Activated T-helper 17 cell treated with anti-CD3 and anti-CD28 coated beads, Interleukin-2, amount 50 U/mL, for 72 hours (primary cell): ENCODE results near the gene RBPJ. TPM values are rescaled to one million over a fixed set of nuclear protein-coding genes. Genes with fewer than 3 reads are reported as not detected.
A peak's percentile ranks its signal among the peaks of the same experiment; 100 is the strongest.

Experiments
- ATAC-seq: fragments of 150-1000 bp; cut with Tn5 transposase; replicated peaks from 2 replicates; pipeline ENCODE4 v1.10.0; 2021; ENCODE audit warnings: mild to moderate bottlenecking, moderate library complexity
- H3K27ac Mint-ChIP-seq: one replicate; pipeline ENCODE4 v1.8.0; 2022; ENCODE audit warnings: mixed read lengths
- H3K27me3 Mint-ChIP-seq: one replicate; pipeline ENCODE4 v1.8.0; 2022; ENCODE audit warnings: mixed read lengths
- H3K36me3 Mint-ChIP-seq: one replicate; pipeline ENCODE4 v1.8.0; 2022; ENCODE audit warnings: low read depth, mild to moderate bottlenecking, mixed read lengths
- H3K4me1 Mint-ChIP-seq: one replicate; pipeline ENCODE4 v1.8.0; 2022; ENCODE audit warnings: mixed read lengths
- H3K4me3 Mint-ChIP-seq: one replicate; pipeline ENCODE4 v1.8.0; 2022; ENCODE audit warnings: mild to moderate bottlenecking, mixed read lengths
- H3K9me3 Mint-ChIP-seq: one replicate; pipeline ENCODE4 v1.8.0; 2022; ENCODE audit warnings: mixed read lengths
- total RNA-seq, 2 donors: library from RNA; stranded (reverse); gene quantifications; one replicate each; pipeline ENCODE4 v1.2.3, GENCODE V29; 2022

The RBPJ gene
- 100 to 1,000 TPM; 238 to 481 TPM for total RNA-seq

DNA sequence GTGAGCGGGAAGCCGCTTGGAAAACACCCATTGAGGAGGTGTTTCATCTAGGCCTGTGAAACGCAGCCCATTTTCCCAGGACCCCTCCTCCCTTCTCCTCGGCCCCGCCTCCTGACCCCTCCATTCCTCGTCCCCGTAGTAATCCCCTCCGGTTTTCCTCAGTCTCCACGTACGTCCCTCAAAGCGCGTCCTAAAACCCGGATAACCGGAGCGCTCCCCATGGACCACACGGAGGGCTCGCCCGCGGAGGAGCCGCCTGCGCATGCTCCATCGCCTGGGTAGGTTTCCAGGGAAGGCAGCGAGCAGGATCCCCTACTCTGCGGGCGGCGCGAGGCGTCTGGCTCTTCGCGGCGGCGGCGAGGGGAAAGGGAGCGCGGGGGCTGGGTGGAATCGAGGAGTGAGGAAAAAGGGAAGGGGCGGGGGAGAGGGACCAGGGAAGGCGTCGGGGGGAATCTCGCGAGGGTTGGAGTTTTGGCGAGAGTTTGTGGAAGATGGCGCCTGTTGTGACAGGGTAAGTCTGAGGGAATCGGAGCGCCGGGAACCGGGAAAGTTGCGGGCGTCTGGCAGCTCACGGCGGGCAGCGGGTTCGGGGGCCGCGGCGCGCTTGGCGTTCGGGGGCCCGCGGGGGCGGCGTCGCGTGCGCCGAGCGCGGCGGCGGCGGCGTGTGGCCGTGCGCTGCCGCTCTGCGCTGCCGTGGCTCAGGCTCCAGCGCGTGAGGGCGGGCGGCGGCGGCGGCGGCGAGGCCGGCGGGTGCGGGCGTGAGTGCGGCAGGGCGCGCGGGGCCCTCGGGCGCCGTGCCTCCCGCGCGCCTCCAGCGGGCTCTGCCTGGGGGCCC, at the start of gene RBPJ:
Gene RBPJ, plus strand, starts transcription at position 477 of the 835 bp plus-strand sequence. Its CDS starts 15 bp downstream, at position 492.
- H3K36me3 Mint-ChIP-seq: peaks cover 76% of the 10 kb centered on the region
- H3K27ac Mint-ChIP-seq: peak within 1 kb of the TSS; percentile 98
- no peaks in the 10 kb centered on the region for H3K27me3 Mint-ChIP-seq
- peak within 1 kb of the TSS; percentile 90 for H3K4me3 Mint-ChIP-seq
- ATAC-seq: peak; percentile 17
- peaks cover 27% of the 10 kb centered on the region for H3K4me1 Mint-ChIP-seq
- peaks cover 6% of the 10 kb centered on the region for H3K9me3 Mint-ChIP-seq

DNA sequence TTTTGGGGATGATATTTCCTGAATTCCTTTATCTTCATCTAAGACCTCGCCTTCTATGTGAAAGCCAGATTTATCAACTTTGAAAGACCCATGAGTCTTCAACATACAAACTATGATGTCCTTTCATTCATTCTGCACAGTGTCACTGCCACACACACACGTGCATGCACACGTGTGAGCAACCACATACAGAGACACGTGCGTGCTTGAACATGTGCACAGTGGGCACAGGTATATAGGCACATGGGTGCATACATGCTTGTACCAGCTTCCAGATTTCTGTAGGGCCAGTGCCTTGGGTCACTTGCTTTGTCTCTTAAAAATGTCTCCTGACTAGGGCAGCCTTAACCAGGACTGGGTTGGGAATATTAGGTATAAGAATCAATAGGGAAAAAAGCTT, 49.1 kb upstream of the RBPJ start:
- Mint-ChIP-seq H3K27ac (no peak overlapping the region), H3K36me3 (no peaks in the 10 kb centered on the region), H3K27me3 (no peaks in the 10 kb centered on the region), H3K4me3 (no peak overlapping the region), H3K4me1 (no peaks in the 10 kb centered on the region), H3K9me3 (no peaks in the 10 kb centered on the region)
- no peak for ATAC-seq

DNA sequence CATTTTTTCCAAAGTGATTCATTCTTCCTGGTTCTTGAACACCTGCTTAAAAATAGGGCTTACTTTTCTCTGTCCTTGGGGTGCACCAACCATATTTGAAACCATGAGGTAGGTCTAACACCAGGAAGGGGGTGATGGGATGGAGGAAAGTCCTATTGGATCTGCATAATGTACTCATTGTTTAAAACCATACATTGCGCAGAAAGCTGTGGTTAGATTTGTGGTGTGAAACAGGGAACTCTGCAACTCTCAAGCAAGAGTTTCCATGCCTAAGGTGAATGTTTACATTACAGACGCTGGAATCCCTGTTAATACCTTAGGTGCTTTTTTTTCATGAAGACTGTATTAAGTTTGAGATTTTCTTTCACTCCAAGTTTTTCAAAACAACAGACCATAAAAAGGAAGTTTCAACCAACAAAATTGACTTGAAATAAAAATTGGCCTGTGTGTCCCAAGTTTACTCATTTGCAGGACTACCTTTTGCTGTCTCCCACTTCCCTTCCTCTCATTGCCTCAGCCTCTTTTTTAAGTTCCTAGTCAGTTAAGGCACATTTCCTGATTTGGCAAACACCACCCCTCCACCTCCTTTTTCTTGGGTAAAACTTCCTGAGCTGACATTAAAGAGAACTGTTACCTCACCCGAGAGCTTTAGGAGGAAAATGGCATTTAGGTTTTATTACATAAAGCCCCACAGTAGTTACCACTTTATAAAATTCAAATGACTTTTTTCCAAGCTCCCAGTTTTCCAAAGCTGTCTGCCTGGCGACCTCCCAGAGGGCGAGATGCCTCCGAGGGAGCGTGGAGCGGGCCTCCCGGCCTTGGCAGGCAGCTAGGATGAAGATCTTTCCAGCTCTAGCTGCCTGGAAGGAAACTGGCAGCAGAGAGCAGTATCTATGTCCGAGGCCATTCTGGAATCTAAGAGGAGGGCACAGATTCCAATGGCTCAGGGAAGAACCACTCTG, 47.9 kb upstream of the RBPJ start:
- Mint-ChIP-seq H3K27me3 (no peaks in the 10 kb centered on the region), H3K4me3 (peak overlapping the region; percentile 15), H3K4me1 (no peaks in the 10 kb centered on the region), H3K36me3 (no peaks in the 10 kb centered on the region), H3K9me3 (no peaks in the 10 kb centered on the region), H3K27ac (peak overlapping the region; percentile 71)
- ATAC-seq: peak; percentile 51

DNA sequence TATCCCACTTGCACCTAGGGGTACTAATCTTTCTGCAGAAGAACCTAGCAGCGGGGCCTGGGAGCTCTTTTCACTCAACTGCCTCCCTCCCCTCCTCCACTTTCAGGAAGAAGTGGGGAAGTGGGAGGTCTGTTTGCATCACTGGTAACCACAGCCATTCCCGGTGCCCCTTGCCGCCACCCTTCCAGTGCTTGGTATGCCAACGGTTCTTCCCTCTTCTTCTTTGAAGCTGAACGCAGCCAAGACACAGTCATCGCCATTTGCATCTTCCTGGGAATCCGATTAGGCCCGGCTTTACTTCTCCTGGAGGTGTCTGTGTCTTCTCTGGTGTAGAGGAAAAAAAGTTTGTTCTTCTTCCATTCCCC, 47.2 kb upstream of the RBPJ start:
- no peak for ATAC-seq
- H3K4me1 Mint-ChIP-seq: no peaks in the 10 kb centered on the region
- H3K9me3 Mint-ChIP-seq: no peaks in the 10 kb centered on the region
- no peaks in the 10 kb centered on the region for H3K36me3 Mint-ChIP-seq
- H3K27ac Mint-ChIP-seq: no peak overlapping the region
- H3K27me3 Mint-ChIP-seq: no peaks in the 10 kb centered on the region
- no peak overlapping the region for H3K4me3 Mint-ChIP-seq

DNA sequence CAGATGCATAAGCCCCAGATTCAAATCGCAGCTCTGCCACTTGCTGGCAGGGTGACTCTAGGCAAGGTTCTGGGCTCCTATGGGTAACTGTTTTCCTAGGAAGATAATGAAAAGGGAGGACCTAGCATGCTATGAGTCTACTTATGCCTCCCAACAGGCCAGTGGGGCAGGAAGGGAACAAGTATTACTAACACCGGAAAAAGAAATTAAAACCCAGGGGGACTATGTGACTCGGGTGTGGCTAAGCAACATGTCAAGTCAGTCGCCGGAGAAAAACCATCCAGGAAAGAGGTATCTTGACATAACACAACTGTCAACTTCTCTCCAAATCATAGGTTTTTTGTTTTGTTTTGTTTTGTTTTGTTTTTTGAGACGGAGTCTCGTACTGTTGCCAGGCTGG, 45.5 kb upstream of the RBPJ start:
- H3K9me3 Mint-ChIP-seq: no peaks in the 10 kb centered on the region
- no peaks in the 10 kb centered on the region for H3K36me3 Mint-ChIP-seq
- H3K27ac Mint-ChIP-seq: no peak overlapping the region
- ATAC-seq: no peak
- no peaks in the 10 kb centered on the region for H3K27me3 Mint-ChIP-seq
- no peaks in the 10 kb centered on the region for H3K4me1 Mint-ChIP-seq
- no peak overlapping the region for H3K4me3 Mint-ChIP-seq

DNA sequence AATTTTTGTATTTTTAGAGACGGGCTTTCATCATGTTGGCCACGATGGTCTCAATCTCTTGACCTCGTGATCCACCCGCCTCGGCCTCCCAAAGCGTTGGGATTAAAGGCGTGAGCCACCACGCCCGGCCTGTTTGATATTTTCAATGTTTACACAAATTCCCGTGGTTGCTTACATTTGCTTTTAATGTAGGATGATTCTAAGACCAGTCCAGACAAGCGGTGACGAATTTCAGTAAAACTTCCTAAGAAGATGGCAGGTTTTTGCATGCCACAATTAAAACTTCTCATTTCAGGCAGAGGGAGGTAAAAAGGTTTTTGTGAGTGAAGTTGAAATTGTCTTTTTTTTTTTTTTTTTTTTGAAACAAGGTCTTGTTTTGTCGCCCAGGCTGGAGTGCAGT, 41.4 kb upstream of the RBPJ start:
- no peaks in the 10 kb centered on the region for H3K9me3 Mint-ChIP-seq
- H3K4me1 Mint-ChIP-seq: no peaks in the 10 kb centered on the region
- no peaks in the 10 kb centered on the region for H3K27me3 Mint-ChIP-seq
- no peak overlapping the region for H3K27ac Mint-ChIP-seq
- no peak for ATAC-seq
- no peak overlapping the region for H3K4me3 Mint-ChIP-seq
- H3K36me3 Mint-ChIP-seq: no peaks in the 10 kb centered on the region

DNA sequence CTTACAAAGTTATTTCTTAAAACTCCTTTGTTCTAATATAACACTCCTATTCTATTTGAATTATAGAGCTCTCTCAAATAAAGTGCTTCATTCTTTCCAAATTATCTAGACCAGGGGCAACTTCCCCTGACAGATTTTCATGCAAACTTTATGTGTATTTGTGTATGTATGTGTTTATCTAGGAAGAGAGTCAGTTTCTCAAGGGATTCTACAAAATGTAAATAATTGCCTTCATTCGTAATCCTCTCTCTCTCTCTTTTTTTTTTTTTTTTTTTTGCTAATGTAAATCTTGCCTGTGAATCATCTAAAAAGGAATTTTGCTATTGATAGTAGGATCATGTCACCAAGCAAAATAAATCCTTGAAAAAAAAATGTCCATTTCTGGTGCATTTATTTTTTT, 38.9 kb upstream of the RBPJ start:
- ATAC-seq: no peak
- H3K4me1 Mint-ChIP-seq: peaks cover 6% of the 10 kb centered on the region
- H3K27me3 Mint-ChIP-seq: no peaks in the 10 kb centered on the region
- H3K9me3 Mint-ChIP-seq: no peaks in the 10 kb centered on the region
- no peaks in the 10 kb centered on the region for H3K36me3 Mint-ChIP-seq
- no peak overlapping the region for H3K27ac Mint-ChIP-seq
- H3K4me3 Mint-ChIP-seq: no peak overlapping the region

DNA sequence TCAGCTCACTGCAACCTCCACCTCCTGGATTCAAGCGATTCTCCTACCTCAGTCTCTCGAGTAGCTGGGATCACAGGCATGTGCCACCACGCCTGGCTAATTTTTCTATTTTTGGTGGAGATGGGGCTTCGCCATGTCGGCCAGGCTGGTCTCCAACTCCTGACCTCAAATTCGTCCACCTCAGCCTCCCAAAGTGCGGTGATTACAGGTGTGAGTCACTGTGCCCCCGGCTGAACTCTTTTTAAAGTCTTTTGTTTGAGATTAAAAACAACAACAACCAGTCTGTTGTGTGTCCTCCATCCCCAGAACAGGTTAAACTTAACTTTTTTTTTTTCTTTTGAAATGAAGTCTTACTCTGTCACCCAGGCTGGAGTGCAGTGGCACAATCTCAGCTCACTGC, 36.3 kb upstream of the RBPJ start:
- Mint-ChIP-seq H3K27ac (no peak overlapping the region), H3K9me3 (no peaks in the 10 kb centered on the region)

DNA sequence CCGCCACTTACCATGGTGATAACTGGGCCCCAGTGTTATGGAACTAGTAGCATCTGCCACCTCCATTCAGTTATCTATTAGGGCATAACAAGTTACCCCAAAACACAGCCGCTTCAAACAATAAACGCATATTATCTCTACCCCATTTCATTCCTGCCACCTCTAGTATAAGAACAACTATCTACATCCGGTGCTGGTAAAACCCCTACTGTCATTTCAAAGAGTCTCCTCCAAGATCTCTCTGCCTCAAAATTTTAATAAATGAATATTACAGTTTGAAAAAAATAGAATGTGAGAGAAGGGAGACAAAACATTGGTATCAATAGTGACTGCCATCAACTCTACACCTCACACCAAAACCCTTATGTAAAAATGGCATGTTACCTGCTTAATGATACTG, 35.5 kb upstream of the RBPJ start:
- no peak overlapping the region for H3K4me3 Mint-ChIP-seq
- H3K9me3 Mint-ChIP-seq: no peaks in the 10 kb centered on the region

More for the DNA sequence above, 36.3 kb upstream of the RBPJ start:
- no peaks in the 10 kb centered on the region for H3K27me3 Mint-ChIP-seq
- peaks cover 13% of the 10 kb centered on the region for H3K4me1 Mint-ChIP-seq
- no peak overlapping the region for H3K4me3 Mint-ChIP-seq
- ATAC-seq: no peak
- H3K36me3 Mint-ChIP-seq: no peaks in the 10 kb centered on the region

DNA sequence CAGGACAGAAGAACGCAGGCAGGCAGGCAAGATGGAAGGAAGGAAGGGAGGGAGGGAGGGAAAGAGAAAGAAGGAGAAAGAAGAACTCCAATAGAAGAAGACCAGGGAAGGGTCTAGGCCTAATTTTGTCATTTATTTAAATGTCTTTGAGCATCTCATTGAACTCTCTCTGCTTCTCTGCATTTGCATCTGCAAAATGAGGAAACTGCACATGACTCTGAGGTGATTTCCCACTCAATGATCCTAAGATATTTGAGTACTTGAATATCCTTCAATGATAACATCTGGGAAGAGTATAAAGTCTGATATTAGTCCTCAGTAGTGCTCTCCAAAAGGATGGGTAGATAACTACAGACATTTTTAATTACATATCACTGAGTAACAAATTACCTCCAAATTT, 33.1 kb upstream of the RBPJ start:
- H3K27me3 Mint-ChIP-seq: no peaks in the 10 kb centered on the region
- peaks cover 13% of the 10 kb centered on the region for H3K4me1 Mint-ChIP-seq

More for the DNA sequence above, 35.5 kb upstream of the RBPJ start:
- Mint-ChIP-seq H3K36me3 (no peaks in the 10 kb centered on the region), H3K4me1 (peaks cover 13% of the 10 kb centered on the region), H3K27ac (no peak overlapping the region), H3K27me3 (no peaks in the 10 kb centered on the region)
- peak; percentile 48 for ATAC-seq

DNA sequence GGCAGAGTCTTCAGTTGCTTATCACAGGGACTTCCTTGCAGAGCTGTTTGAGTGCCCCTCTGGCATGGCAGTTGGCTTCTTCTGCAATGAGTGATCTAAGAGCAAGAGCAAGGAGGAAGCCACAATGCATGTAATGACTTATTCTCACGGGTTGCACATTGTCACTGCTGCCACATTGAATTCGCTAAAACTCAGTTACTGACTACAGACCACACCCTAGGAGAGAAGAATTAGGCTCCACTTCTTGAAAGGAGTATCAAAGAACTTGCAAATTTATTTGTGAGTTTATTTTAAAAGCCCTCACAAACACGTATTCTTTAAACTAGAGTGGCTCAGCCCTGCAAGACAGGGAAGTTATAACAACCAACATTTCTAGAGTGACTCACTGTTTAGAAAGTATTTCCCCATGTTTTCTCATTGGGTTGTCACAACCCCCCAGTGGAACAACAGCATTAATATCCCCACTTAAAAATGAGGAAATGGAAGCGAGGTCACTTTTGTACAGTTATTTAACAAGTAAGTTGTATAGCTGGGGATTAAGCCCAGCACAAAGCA, 32.4 kb upstream of the RBPJ start:
- no peaks in the 10 kb centered on the region for H3K36me3 Mint-ChIP-seq
- peaks cover 13% of the 10 kb centered on the region for H3K4me1 Mint-ChIP-seq
- no peaks in the 10 kb centered on the region for H3K27me3 Mint-ChIP-seq
- H3K4me3 Mint-ChIP-seq: peak overlapping the region; percentile 61
- ATAC-seq: peak; percentile 98
- peak overlapping the region; percentile 68 for H3K27ac Mint-ChIP-seq
- no peaks in the 10 kb centered on the region for H3K9me3 Mint-ChIP-seq

More for the DNA sequence above, 33.1 kb upstream of the RBPJ start:
- Mint-ChIP-seq H3K4me3 (peak overlapping the region; percentile 61), H3K9me3 (no peaks in the 10 kb centered on the region), H3K27ac (peak overlapping the region; percentile 68), H3K36me3 (no peaks in the 10 kb centered on the region)
- no peak for ATAC-seq

DNA sequence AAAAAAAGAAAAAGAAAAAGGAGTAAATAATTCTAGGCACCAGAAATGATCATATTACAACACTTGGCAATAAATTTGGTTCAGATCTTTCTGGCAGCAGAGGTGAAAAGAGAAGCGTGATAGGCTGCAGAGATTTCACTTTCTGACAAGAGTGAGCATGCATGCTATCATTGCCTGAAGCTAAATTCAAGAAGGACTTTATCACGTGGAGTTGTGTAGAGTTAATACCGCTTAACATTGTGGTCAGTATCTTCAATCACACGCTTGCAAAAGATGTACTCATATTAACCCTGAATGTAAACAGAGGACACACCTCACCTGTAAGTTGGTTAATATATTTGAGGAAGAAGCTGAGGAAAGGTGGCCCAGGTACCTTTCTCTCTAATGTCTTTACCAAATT, 31.4 kb upstream of the RBPJ start:
- Mint-ChIP-seq H3K9me3 (no peaks in the 10 kb centered on the region), H3K4me1 (peaks cover 13% of the 10 kb centered on the region), H3K27me3 (no peaks in the 10 kb centered on the region), H3K27ac (no peak overlapping the region), H3K36me3 (no peaks in the 10 kb centered on the region), H3K4me3 (no peak overlapping the region)
- ATAC-seq: no peak

DNA sequence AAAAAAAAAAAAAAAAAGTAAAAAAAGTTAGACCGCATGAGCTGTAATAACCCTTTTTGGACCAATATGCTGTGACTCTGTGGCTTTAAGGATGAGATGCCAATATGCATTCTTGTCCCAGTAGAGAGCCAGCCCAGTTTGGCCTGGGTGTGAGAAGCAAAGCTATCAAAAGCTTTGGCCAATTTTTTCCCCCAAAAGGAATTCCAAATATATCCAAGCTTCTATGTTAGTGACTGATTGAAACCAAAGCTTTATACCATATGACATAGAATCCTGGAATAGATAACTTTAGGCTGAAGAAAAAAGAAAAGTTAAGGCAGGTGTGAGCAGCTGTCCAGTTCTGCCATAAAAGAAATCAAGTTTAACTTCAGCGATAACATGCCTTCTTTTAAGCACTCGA, 30.5 kb upstream of the RBPJ start:
- ATAC-seq: no peak
- no peaks in the 10 kb centered on the region for H3K36me3 Mint-ChIP-seq
- H3K4me3 Mint-ChIP-seq: no peak overlapping the region
- no peaks in the 10 kb centered on the region for H3K27me3 Mint-ChIP-seq
- no peak overlapping the region for H3K27ac Mint-ChIP-seq
- peaks cover 9% of the 10 kb centered on the region for H3K4me1 Mint-ChIP-seq
- no peaks in the 10 kb centered on the region for H3K9me3 Mint-ChIP-seq

DNA sequence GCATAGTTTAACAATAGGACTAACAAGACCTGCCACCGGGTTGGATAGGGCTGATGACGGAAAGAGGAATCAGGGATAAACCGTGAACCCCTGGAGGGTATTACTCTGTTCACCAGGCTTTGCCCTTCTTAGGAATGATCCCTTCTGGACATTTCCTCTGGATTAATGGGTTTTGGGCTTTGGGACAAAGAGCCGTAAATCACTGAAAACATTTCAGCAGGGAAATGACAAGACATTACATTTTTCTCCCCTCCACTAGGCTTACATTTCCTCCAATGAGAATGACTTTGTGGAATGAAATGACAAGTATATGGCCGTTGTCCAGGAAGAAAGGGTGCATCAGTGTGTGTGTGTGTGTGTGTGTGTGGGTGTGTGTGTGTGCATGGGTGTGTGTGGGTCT, 25.9 kb upstream of the RBPJ start:
- Mint-ChIP-seq H3K4me3 (no peak overlapping the region), H3K27me3 (no peaks in the 10 kb centered on the region), H3K9me3 (no peaks in the 10 kb centered on the region), H3K27ac (no peak overlapping the region), H3K4me1 (peaks cover 11% of the 10 kb centered on the region), H3K36me3 (no peaks in the 10 kb centered on the region)
- ATAC-seq: no peak
